ENCODE results near the gene SENP1.
A peak's percentile ranks its signal among the peaks of the same experiment; 100 is the strongest.

DNA sequence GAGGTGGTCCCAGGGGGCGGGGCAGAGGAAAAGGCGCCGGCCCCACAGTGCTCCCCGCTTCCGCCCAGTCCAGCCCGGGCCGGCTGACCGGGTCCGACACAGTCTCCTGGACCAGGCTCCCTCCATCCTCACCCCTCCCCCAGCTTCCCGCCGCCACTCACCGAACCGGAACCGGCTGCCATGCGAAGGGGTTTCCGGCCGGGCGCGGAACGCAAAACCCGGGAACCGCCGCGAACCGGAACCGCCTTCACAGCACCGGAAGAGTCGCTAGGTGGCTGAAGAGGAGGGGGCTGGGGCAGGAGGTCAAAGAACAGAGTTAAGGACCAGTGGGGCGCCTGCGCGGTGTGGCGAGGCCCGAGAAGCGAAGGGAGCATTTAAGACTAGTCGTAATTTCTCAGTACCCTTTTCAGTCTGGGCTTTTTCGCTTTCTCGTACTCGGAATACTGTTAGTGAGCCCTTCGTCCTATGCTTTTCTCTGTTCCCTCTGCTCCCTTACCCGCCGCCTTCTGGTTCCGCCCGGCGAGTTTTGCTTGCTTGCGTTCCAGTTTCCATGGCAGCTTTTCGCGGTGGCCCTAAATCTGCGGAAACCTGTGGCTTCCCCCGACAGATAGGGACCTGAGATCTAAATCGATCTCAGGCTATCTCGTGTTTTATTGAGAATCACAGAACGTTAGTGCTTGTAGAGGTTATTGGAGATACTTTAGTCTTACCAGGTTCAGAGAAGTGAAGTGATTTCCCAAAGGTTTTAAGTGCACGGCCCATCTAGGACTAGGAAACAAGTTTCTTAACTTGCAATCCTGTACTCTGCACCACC is at the start of gene SENP1:
- TF ChIP-seq, protein P1, sequence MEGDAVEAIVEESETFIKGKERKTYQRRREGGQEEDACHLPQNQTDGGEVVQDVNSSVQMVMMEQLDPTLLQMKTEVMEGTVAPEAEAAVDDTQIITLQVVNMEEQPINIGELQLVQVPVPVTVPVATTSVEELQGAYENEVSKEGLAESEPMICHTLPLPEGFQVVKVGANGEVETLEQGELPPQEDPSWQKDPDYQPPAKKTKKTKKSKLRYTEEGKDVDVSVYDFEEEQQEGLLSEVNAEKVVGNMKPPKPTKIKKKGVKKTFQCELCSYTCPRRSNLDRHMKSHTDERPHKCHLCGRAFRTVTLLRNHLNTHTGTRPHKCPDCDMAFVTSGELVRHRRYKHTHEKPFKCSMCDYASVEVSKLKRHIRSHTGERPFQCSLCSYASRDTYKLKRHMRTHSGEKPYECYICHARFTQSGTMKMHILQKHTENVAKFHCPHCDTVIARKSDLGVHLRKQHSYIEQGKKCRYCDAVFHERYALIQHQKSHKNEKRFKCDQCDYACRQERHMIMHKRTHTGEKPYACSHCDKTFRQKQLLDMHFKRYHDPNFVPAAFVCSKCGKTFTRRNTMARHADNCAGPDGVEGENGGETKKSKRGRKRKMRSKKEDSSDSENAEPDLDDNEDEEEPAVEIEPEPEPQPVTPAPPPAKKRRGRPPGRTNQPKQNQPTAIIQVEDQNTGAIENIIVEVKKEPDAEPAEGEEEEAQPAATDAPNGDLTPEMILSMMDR (IDR thresholded peaks at IDR 0.05), result peak in 5 of 7 experiments; percentile 27 to 66 (median 42)
- TF ChIP-seq POLR2A (IDR thresholded peaks at IDR 0.05), result peak in 2 of 3 donors; percentile 45 to 61
